H1 (cell line): Measurements from ENCODE around the gene PANK3. TPM values are rescaled to one million over a fixed set of nuclear protein-coding genes. Genes with fewer than 3 reads are reported as not detected.

ENCODE experiments used
- BACH1 ChIP-seq: IDR thresholded peaks from 2 replicates; pipeline ENCODE4 v1.6.1; 2012; ENCODE audit warnings: low read length, improper control_type of control experiment
- BCL11A ChIP-seq, 2 experiments: IDR thresholded peaks; one replicate each; pipeline ENCODE4 v1.6.1; 2011; ENCODE audit warnings: low read depth in 2 of 2, low read length in 2 of 2, mild to moderate bottlenecking in 2 of 2
- CEBPB ChIP-seq: IDR thresholded peaks from 2 replicates; pipeline ENCODE4 v1.6.1; 2012; ENCODE audit warnings: low read depth, low read length
- CHD2 ChIP-seq: IDR thresholded peaks from 2 replicates; pipeline ENCODE4 v1.6.1; 2012; ENCODE audit warnings: low read length, improper control_type of control experiment
- EZH2 ChIP-seq: fragments of 200-600 bp; sonication (generic); IDR thresholded peaks from 2 replicates; pipeline ENCODE4 v1.7.1; 2012; ENCODE audit warnings: low read depth, mild to moderate bottlenecking, moderate library complexity, low read length, inconsistent platforms; ENCODE audit not compliant: severe bottlenecking
- JUND ChIP-seq: IDR thresholded peaks from 2 replicates; pipeline ENCODE4 v1.6.1; 2011; ENCODE audit warnings: mild to moderate bottlenecking, improper control_type of control experiment, low read length
- KDM1A ChIP-seq: fragments of 200-600, 300-600 bp; sonication (generic); IDR thresholded peaks from 2 replicates; pipeline ENCODE4 v1.7.1; 2016; ENCODE audit warnings: mild to moderate bottlenecking, low read length, borderline replicate concordance
- RFX5 ChIP-seq: IDR thresholded peaks from 2 replicates; pipeline ENCODE4 v1.6.1; 2011; ENCODE audit warnings: low read depth, low read length, improper control_type of control experiment, borderline replicate concordance
- SP2 ChIP-seq: IDR thresholded peaks from 2 replicates; pipeline ENCODE4 v1.6.1; 2012; ENCODE audit warnings: mild to moderate bottlenecking, low read length, inconsistent platforms
- SP4 ChIP-seq: IDR thresholded peaks from 2 replicates; pipeline ENCODE4 v1.6.1; 2012; ENCODE audit warnings: low read length, inconsistent platforms
- polyA plus RNA-seq, 7 experiments: library from polyadenylated mRNA; depleted of rRNA in 3 of 7; stranded (reverse) in 5 of 7; unstranded in 2 of 7; fragments of >200 nt in 5 of 7; fragments of 200-250 nt in 2 of 7; gene quantifications; 1 replicate in 5 of 7; 2 replicates in 1 of 7; 4 replicates in 1 of 7; pipeline versions ENCODE4 v1.2.1 to v1.2.3, GENCODE V29; 2011 to 2013; ENCODE audit warnings: missing spikeins in 2 of 7, mixed read lengths in 2 of 7
- total RNA-seq: library from RNA; stranded (reverse); fragmentation: NEBNext Ultra II Directional; extraction: Animal tissue kit (Norgen Biotek cat#: 25700); gene quantifications from 2 replicates; pipeline ENCODE4 v1.2.1, GENCODE V29; 2021
- TF ChIP-seq, protein P1 (sequence below): fragments of 300-600 bp; sonication (generic); IDR thresholded peaks from 2 replicates; pipeline ENCODE4 v1.7.1; 2012; ENCODE audit warnings: low read length, moderate library complexity, mild to moderate bottlenecking, inconsistent platforms; ENCODE audit not compliant: insufficient replicate concordance

PANK3 gene
- total and polyA plus RNA-seq, 2 of the 8 experiments (the other 6 are each of a cell fraction or from before 2014, with no cell fraction given): 8.6 to 101 TPM

- TF ChIP-seq CHD2 (no peak), BCL11A (IDR thresholded peaks at IDR 0.05; ENCODE audit: low read depth in 2 of 2, low read length in 2 of 2) (no peak), CEBPB (no peak), EZH2 (no peak), RFX5 (no peak), SP4 (no peak), SP2 (no peak), BACH1 (no peak), KDM1A (no peak; the same call in 1 of the 2 replicates), JUND (no peak)
- TF ChIP-seq, protein P1, sequence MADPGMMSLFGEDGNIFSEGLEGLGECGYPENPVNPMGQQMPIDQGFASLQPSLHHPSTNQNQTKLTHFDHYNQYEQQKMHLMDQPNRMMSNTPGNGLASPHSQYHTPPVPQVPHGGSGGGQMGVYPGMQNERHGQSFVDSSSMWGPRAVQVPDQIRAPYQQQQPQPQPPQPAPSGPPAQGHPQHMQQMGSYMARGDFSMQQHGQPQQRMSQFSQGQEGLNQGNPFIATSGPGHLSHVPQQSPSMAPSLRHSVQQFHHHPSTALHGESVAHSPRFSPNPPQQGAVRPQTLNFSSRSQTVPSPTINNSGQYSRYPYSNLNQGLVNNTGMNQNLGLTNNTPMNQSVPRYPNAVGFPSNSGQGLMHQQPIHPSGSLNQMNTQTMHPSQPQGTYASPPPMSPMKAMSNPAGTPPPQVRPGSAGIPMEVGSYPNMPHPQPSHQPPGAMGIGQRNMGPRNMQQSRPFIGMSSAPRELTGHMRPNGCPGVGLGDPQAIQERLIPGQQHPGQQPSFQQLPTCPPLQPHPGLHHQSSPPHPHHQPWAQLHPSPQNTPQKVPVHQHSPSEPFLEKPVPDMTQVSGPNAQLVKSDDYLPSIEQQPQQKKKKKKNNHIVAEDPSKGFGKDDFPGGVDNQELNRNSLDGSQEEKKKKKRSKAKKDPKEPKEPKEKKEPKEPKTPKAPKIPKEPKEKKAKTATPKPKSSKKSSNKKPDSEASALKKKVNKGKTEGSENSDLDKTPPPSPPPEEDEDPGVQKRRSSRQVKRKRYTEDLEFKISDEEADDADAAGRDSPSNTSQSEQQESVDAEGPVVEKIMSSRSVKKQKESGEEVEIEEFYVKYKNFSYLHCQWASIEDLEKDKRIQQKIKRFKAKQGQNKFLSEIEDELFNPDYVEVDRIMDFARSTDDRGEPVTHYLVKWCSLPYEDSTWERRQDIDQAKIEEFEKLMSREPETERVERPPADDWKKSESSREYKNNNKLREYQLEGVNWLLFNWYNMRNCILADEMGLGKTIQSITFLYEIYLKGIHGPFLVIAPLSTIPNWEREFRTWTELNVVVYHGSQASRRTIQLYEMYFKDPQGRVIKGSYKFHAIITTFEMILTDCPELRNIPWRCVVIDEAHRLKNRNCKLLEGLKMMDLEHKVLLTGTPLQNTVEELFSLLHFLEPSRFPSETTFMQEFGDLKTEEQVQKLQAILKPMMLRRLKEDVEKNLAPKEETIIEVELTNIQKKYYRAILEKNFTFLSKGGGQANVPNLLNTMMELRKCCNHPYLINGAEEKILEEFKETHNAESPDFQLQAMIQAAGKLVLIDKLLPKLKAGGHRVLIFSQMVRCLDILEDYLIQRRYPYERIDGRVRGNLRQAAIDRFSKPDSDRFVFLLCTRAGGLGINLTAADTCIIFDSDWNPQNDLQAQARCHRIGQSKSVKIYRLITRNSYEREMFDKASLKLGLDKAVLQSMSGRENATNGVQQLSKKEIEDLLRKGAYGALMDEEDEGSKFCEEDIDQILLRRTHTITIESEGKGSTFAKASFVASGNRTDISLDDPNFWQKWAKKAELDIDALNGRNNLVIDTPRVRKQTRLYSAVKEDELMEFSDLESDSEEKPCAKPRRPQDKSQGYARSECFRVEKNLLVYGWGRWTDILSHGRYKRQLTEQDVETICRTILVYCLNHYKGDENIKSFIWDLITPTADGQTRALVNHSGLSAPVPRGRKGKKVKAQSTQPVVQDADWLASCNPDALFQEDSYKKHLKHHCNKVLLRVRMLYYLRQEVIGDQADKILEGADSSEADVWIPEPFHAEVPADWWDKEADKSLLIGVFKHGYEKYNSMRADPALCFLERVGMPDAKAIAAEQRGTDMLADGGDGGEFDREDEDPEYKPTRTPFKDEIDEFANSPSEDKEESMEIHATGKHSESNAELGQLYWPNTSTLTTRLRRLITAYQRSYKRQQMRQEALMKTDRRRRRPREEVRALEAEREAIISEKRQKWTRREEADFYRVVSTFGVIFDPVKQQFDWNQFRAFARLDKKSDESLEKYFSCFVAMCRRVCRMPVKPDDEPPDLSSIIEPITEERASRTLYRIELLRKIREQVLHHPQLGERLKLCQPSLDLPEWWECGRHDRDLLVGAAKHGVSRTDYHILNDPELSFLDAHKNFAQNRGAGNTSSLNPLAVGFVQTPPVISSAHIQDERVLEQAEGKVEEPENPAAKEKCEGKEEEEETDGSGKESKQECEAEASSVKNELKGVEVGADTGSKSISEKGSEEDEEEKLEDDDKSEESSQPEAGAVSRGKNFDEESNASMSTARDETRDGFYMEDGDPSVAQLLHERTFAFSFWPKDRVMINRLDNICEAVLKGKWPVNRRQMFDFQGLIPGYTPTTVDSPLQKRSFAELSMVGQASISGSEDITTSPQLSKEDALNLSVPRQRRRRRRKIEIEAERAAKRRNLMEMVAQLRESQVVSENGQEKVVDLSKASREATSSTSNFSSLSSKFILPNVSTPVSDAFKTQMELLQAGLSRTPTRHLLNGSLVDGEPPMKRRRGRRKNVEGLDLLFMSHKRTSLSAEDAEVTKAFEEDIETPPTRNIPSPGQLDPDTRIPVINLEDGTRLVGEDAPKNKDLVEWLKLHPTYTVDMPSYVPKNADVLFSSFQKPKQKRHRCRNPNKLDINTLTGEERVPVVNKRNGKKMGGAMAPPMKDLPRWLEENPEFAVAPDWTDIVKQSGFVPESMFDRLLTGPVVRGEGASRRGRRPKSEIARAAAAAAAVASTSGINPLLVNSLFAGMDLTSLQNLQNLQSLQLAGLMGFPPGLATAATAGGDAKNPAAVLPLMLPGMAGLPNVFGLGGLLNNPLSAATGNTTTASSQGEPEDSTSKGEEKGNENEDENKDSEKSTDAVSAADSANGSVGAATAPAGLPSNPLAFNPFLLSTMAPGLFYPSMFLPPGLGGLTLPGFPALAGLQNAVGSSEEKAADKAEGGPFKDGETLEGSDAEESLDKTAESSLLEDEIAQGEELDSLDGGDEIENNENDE: no peak
Measured at GRCh38 chr5:168578538-168579487, at the start of gene PANK3 (continued).
